ENCODE measurements around the gene LHX5.

The LHX5 gene

GRCh38 chr12:113466454-113467141 lies 5.1 kb downstream of the LHX5 start:
- no peak for DNase-seq

GRCh38 chr12:113465808-113466453 lies 5.7 kb downstream of the LHX5 start:
- DNase-seq = no peak

GRCh38 chr12:113464852-113465719 lies 6.6 kb downstream of the LHX5 start:
- DNase-seq = no peak

DNA sequence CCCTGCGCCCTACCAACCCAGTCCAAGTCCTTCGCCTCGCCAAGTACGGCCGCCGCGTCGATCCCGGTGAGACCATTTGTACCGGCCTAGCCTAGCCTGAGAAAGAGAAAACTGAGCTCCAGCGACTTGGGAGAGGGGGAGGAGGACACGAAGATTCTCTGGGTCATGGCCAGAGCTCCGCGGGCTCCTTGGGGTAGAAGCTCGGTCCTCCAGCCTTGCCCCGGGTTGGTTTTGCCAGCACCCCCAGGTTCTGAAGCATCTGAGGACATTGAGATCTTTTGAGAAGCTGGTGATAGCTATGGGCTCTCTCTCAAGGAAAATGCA lies 7.3 kb downstream of the LHX5 start:
- DNase-seq = no peak

DNA sequence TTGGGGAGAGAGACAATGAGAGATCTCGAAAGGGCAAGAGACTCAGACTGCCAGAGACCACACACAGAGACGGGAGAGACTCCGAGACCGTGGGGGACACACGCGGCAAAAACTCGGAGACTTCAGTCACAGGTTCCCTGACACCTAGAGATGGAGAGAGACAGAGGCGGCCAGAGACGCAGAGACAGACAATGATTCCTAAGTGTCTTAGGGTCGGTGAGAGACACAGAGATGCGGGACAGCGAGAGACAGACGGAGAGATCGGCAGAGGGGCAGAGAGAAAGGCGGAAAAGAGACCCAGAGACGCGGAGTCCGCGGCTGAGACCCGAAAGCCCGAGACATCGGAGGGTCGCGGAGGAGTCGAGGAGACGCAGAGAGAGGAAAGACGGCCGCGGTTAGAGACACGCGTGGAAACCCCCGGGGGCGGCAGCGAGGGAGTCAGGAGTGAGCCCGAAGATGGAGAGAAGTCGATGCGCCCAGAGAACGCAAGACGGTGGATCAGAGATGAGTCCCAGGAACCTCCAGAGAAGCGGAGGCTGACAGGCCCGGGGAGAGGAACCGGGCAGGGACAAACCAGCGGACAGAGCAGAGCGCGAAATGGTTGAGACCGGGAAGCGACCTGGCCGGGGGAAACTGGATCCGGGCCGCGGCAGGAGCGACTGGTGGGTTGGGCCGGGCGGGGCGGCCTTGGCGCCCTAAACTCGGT lies 7.8 kb downstream of the LHX5 start:
- no peak for DNase-seq

DNA sequence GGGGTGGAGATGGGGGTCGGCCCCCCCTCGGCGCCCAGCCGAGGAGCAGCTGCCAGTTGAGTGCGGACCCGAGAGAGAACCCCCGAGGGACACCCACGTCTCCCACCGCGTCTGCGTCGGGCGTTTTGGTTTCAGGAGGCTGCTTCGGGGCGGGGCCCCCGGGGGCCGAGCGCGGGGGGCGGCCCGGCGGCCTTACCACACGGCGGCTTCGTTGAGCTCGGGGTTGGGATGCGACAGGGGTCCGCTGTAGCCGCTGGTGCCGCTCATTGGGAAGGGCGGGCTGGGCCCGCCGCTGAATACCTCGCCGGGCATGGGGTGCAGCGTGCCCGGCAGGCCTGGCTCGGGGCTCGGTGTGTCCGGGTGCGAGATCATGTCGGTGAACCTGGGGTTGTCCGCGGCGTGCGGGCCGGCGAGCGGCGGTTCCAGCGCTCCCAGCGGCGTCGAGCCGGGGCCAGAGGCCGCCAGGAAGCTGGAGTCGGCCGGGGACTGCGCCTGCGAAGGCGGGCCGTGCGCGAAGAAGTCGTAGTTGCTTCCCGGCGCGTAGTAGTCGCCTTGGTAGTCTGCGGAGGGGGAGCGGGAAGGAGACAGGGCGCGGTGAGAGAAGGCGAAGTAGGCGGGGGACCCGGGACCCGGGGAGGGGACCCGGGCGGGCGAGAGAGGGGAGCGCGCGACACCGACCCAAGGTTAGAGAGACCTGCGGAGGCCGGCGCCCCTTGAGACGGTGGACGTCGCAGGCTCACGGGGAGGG lies 8.5 kb downstream of the LHX5 start:
- DNase-seq = no peak

GRCh38 chr12:113462117-113462774 lies 9.4 kb downstream of the LHX5 start:
- DNase-seq = peak in 48 of 51 donors; percentile 0 to 84 (median 45)

- no peak for DNase-seq
Observed at GRCh38 chr12:113461666-113462065, 10.0 kb downstream of the LHX5 start.

DNA sequence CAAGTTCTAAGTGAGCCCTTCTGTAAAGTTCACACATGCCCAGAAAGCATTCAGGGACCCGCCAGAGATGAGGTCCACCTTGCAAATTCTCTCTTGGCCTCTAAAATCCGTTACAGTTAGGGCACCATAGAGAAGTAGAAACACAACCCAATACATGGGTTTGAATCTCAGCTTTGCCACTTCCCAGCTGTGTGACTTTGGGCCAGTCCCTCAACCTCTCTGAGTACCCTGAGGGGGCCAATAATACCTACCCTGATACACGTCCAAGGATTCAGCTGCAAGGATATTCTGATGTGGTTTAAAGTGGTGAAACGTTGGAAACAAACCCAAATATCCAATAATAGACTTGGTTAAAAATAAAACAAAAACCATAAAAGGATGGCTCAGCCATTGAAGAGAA lies 11.7 kb downstream of the LHX5 start:
- DNase-seq = no peak

GRCh38 chr12:113457710-113458109 lies 14.0 kb downstream of the LHX5 start:
- no peak for DNase-seq

DNA sequence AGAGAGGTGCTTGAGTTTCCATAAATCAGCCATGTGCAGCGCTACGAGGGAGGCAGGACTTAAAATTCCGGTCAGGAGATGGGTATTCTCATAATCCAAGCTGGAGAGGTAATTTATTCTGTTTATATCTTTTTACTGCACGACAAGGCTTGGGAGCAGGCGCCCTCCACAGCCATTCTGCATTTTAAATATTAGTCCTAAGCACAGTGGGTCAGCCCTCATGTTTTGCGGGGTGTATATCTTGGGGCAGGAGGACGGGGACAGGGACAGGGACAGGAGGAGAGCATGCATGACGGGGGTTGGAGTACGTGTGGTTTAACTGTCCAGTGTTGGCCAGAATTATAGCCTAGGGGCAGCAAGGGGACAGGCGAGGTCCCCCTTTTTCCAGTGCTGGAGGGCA lies 14.5 kb downstream of the LHX5 start:
- no peak for DNase-seq

DNA sequence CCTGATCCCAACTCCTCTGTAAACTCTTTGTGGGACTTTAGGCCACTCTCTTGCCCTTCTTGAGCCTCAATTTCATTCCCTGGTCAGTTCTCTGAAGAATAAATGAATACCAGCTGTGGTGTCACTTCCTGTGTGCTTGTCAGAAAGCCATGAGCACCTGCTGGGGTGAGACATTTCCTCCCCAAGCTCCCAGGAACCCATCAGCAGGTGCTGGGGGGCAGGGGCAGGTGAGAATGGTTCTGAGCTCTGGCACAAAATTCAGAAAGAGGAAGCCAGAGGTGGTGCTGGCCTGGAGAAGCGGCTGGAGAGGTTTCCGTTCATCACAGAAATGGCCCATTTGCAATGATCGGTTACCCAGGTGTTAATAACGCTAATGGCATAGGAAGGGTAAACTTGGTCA lies 14.9 kb downstream of the LHX5 start:
- no peak for DNase-seq

- DNase-seq = no peak
Observed at GRCh38 chr12:113456199-113456598, 15.5 kb downstream of the LHX5 start.

DNA sequence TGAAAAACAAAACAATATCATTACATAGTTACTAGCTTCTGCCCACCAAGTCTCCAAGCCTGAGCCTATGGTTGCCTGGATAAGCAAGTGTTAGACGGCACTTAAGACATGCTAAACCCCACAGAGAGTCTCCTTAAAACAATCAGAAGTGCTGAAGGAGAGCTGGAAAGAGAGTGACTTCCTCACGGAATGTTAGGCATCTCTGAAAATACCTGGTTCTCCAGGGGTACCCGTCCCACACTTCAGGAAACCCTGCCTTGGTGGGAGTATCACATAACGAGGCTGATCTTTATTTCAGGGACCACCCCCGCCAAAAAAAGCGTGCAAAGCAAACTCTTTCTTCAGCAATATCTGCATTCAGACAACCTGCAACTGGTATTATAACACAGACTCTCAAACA lies 18.3 kb downstream of the LHX5 start:
- no peak for DNase-seq

DNA sequence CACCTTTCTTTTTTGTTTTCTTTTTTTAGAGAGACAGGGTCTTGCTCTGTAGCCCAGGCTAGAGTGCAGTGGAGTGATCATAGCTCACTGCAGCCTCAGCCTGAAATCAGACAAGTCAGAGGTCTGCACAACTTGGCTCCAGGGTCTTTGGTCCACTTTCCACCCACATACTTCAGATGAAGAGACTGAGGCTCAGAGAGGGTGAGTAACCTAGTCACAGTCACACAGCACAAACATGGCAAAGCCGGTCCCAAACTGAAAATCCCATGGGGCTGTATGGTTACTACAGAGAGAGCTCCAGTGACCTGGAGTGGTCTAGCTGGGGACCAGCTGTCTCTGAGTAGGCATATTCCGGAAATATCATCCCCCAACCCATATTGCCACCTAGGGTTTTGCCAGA lies 19.2 kb downstream of the LHX5 start:
- no peak for DNase-seq

- DNase-seq = no peak
Observed at GRCh38 chr12:113449839-113450238, 21.8 kb downstream of the LHX5 start.

DNA sequence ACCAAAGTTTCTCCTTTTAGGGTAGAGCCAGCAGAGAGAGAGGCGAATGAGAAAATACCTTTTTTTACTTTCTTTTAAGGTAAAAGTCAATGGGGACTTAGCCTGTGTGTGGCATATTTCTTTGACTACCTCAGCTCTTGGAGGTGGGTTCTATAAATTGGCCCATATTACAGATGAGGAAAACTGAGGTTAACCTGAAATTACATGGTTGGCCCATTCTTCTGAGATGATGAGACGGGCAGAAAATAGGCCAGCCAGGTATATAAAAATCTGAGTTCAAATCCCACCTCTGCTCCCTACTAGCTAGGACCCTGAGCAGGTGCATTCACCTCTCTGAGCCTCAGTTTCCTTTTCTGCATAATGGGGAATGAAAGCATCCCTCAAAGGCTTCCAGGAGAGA lies 22.4 kb downstream of the LHX5 start:
- DNase-seq = no peak

- DNase-seq = no peak
Observed at GRCh38 chr12:113448873-113449272, 22.8 kb downstream of the LHX5 start.

DNA sequence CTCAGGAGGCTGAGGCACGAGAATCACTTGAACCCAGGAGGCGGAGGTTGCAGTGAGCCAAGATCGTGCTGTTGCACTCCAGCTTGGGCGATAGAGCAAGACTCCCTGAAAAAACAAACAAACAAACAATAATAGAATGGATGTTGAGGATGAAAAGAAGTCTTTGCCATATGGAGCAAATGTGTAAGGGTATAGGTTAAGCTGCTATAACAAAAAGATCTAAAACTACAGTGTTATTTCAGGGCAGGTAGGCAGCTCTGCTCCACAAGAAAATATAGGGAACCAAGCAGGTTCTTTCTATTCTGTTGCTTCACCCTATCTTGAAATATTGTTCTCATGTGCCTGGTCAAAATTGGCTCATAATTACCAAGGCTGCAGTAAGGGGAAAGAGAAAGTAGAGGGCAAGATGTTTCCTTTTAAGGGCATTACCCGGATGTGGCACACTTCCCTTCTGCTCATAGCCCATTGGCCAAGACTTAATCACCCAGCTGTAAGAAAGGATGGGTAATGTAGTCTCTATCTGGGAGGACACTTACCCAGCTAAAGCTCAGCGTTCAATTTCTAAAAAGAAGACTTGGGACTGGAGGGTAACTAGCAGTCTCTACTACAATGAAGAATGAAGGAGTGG lies 26.0 kb downstream of the LHX5 start:
- no peak for DNase-seq

GRCh38 chr12:113443030-113443539 lies 28.6 kb downstream of the LHX5 start:
- no peak for DNase-seq

Data from hypothalamus (tissue), 51 donors.